GM12878 (cell line): ENCODE measurements around the gene ARF5. TPM values are rescaled to one million over a fixed set of nuclear protein-coding genes. Genes with fewer than 3 reads are reported as not detected.
A peak's percentile ranks its signal among the peaks of the same experiment; 100 is the strongest.

ENCODE experiments used
- ATAC-seq: fragments of 200-7000 bp; cut with Tn5 transposase; 3 replicates; pipeline ENCODE4 v1.9.1; 2020; ENCODE audit warnings: mild to moderate bottlenecking, moderate library complexity
- BruUV-seq: library from RNA; stranded (reverse); fragments of 400-500 nt; replicated peaks from 2 replicates; lab custom pipeline; 2021; lab: Mats Ljungman, UMichigan
- CTCF ChIA-PET: fragments of 300-600 bp; sonication (Branson Sonifier 250); formaldehyde crosslinking; extraction: SDS; loops from one replicate; lab custom pipeline; 2021; ENCODE audit warnings: inconsistent platforms; lab: Yijun Ruan, JAX
- POLR2A ChIA-PET: fragments of 350-600 bp; formaldehyde crosslinking; extraction: SDS; loops from one replicate; lab custom pipeline; 2021; ENCODE audit warnings: inconsistent platforms; lab: Charles Lee
- RAD21 ChIA-PET: fragments of 300-600 bp; sonication (Branson Sonifier 250); formaldehyde crosslinking; loops from one replicate; lab custom pipeline; 2023; ENCODE audit warnings: antibody characterized with exemption; ENCODE audit not compliant: unreplicated experiment; lab: Charles Lee
- SMC1A ChIA-PET: fragments of 300-600 bp; sonication (Branson Sonifier 250); formaldehyde crosslinking; loops from one replicate; lab custom pipeline; 2023; ENCODE audit not compliant: unreplicated experiment, uncharacterized antibody; lab: Charles Lee
- DNase-seq: peaks from one replicate; pipeline ENCODE4 v3.0.0-alpha.2; 2011; ENCODE audit warnings: low read depth, low spot score
- FAIRE-seq: peaks from 3 replicates; lab custom pipeline; 2011; peaks lifted over from hg19 to GRCh38; lab: Jason Lieb, UNC
- H2AFZ ChIP-seq: 2 replicates; pipeline ENCODE4 v1.6.0; 2011; ENCODE audit warnings: low read depth, low read length, control low read depth; ENCODE audit not compliant: control insufficient read depth
- H3K27ac ChIP-seq: 2 replicates; pipeline ENCODE4 v1.5.1; 2011; ENCODE audit warnings: control low read depth; ENCODE audit not compliant: control insufficient read depth, insufficient read depth
- H3K27me3 ChIP-seq, 2 experiments: replicated peaks in 1 of 2; 2 replicates each; pipeline versions ENCODE4 v1.6.0 to v1.6.1; 2011; ENCODE audit warnings: low read length in 1 of 2; ENCODE audit not compliant: control insufficient read depth in 2 of 2, insufficient read depth in 2 of 2
- H3K36me3 ChIP-seq, 2 experiments: 2 replicates each; pipeline ENCODE4 v1.5.1; 2011; ENCODE audit warnings: low read length in 1 of 2; ENCODE audit not compliant: control insufficient read depth in 2 of 2, insufficient read depth in 2 of 2
- H3K4me1 ChIP-seq: 2 replicates; pipeline ENCODE4 v1.6.1; 2011; ENCODE audit warnings: mild to moderate bottlenecking, low read length, moderate library complexity, mixed read lengths; ENCODE audit not compliant: control insufficient read depth, insufficient read depth
- H3K4me2 ChIP-seq: 2 replicates; pipeline ENCODE4 v1.6.0; 2011; ENCODE audit warnings: control low read depth; ENCODE audit not compliant: control insufficient read depth, insufficient read depth
- H3K4me3 ChIP-seq: fragments of 200-600 bp; sonication (generic); 2 replicates; pipeline ENCODE4 v1.5.1; 2016
- H3K79me2 ChIP-seq: 2 replicates; pipeline ENCODE4 v1.6.0; 2011; ENCODE audit warnings: low read length; ENCODE audit not compliant: control insufficient read depth, insufficient read depth
- H3K9ac ChIP-seq: 2 replicates; pipeline ENCODE4 v1.8.0; 2011; ENCODE audit warnings: low read length, control low read depth, mixed read lengths; ENCODE audit not compliant: control insufficient read depth, insufficient read depth
- H3K9me3 ChIP-seq: replicated peaks from 3 replicates; pipeline ENCODE4 v1.5.1; 2011; ENCODE audit warnings: mild to moderate bottlenecking, low read length; ENCODE audit not compliant: control insufficient read depth, insufficient read depth
- H4K20me1 ChIP-seq: 2 replicates; pipeline ENCODE4 v1.6.0; 2011; ENCODE audit not compliant: control insufficient read depth, insufficient read depth
- BHLHE40 ChIP-seq, 2 experiments: fragments of 450-650 bp in 1 of 2; IDR thresholded peaks; 2 replicates each; pipeline ENCODE4 v1.6.1; 2011 to 2017; ENCODE audit warnings: low read depth in 2 of 2, borderline replicate concordance in 1 of 2, improper control_type of control experiment in 1 of 2, low read length in 1 of 2, mild to moderate bottlenecking in 1 of 2
- HDAC6 ChIP-seq: fragments of 200-600 bp; sonication (generic); IDR thresholded peaks from one replicate; pipeline ENCODE4 v1.8.0; 2017; ENCODE audit warnings: antibody characterized with exemption; ENCODE audit not compliant: unreplicated experiment
- IKZF1 ChIP-seq: fragments of 450-650 bp; conservative IDR thresholded peaks from 2 replicates; pipeline ENCODE4 v1.6.1; 2017; ENCODE audit warnings: antibody characterized with exemption, mild to moderate bottlenecking
- IKZF2 ChIP-seq, 2 experiments: fragments of 450-650 bp; IDR thresholded peaks; 2 replicates each; pipeline ENCODE4 v1.6.1; 2017; ENCODE audit warnings: mild to moderate bottlenecking in 2 of 2, moderate library complexity in 2 of 2
- MYB ChIP-seq: fragments of 150-350 bp; IDR thresholded peaks from 2 replicates; pipeline ENCODE4 v1.6.1; 2014; ENCODE audit warnings: mild to moderate bottlenecking, low read depth, low read length, borderline replicate concordance
- SRF ChIP-seq, 2 experiments: IDR thresholded peaks; 2 replicates each; pipeline ENCODE4 v1.6.1; 2011; ENCODE audit warnings: low read depth in 2 of 2, low read length in 2 of 2, mild to moderate bottlenecking in 1 of 2, moderate library complexity in 1 of 2
- ZNF207 ChIP-seq: fragments of 450-650 bp; IDR thresholded peaks from 2 replicates; pipeline ENCODE4 v1.6.1; 2014; ENCODE audit warnings: antibody characterized with exemption, mild to moderate bottlenecking, borderline replicate concordance
- WGBS: methylation state at CpG from one replicate; pipeline ENCODE4 v1.1.6; 2016; ENCODE audit warnings: low lambda C conversion rate; ENCODE audit not compliant: insufficient replicate concordance, insufficient coverage; ENCODE audit errors: missing lambda C conversion rate; 5-methylcytosine and 5-hydroxymethylcytosine counted together
- in situ Hi-C: fragments of 300-500 bp; cut with MboI; formaldehyde crosslinking; loops from 9 replicates; pipeline ENCODE4 v1.14.3; 2018; ENCODE audit warnings: mixed read lengths
- intact Hi-C: fragments of 100-400 bp; cut with micrococcal nuclease; formaldehyde crosslinking; loops from one replicate; pipeline ENCODE4 v1.14.2; 2022; ENCODE audit not compliant: unreplicated experiment
- polyA plus RNA-seq, 11 experiments: library from polyadenylated mRNA; depleted of rRNA in 4 of 11; unstranded in 6 of 11; stranded (reverse) in 5 of 11; fragments of >200 nt; fragmentation: Nextera tagmentation in 4 of 11; fragmentation: Illumina TruSeq in 1 of 11; extraction: Ambion mirVana in 4 of 11; extraction: Trizol in 1 of 11; gene quantifications; 1 replicate in 1 of 11; 2 replicates in 10 of 11; pipeline versions ENCODE4 v1.2.1 to v1.2.3, GENCODE V29; 2011 to 2016; ENCODE audit warnings: inconsistent platforms in 2 of 11, missing spikeins in 2 of 11, low read depth in 1 of 11
- total RNA-seq, 4 experiments: library from RNA; depleted of rRNA in 3 of 4; stranded (reverse); fragments of >200 nt in 3 of 4; fragmentation: Illumina TruSeq in 1 of 4; extraction: Trizol in 1 of 4; gene quantifications; 2 replicates each; pipeline versions ENCODE4 v1.2.1 to v1.2.3, GENCODE V29; 2013 to 2021
- TF ChIP-seq, protein P1 (sequence below), 3 experiments: IDR thresholded peaks in 2 of 3; conservative IDR thresholded peaks in 1 of 3; 2 replicates each; pipeline ENCODE4 v1.5.1; 2011; ENCODE audit warnings: low read depth in 3 of 3, low read length in 3 of 3, mild to moderate bottlenecking in 3 of 3, control low read depth in 2 of 3, moderate library complexity in 2 of 3, inconsistent platforms in 1 of 3, mixed read lengths in 1 of 3; ENCODE audit not compliant: control insufficient read depth in 2 of 3, insufficient read depth in 1 of 3; ENCODE audit errors: extremely low read depth in 1 of 3

ARF5 gene
- total and polyA plus RNA-seq, 10 of the 15 experiments (the other 5 are each of a cell fraction or from before 2014, with no cell fraction given): 11.0 to 210 (median 131) TPM

DNA sequence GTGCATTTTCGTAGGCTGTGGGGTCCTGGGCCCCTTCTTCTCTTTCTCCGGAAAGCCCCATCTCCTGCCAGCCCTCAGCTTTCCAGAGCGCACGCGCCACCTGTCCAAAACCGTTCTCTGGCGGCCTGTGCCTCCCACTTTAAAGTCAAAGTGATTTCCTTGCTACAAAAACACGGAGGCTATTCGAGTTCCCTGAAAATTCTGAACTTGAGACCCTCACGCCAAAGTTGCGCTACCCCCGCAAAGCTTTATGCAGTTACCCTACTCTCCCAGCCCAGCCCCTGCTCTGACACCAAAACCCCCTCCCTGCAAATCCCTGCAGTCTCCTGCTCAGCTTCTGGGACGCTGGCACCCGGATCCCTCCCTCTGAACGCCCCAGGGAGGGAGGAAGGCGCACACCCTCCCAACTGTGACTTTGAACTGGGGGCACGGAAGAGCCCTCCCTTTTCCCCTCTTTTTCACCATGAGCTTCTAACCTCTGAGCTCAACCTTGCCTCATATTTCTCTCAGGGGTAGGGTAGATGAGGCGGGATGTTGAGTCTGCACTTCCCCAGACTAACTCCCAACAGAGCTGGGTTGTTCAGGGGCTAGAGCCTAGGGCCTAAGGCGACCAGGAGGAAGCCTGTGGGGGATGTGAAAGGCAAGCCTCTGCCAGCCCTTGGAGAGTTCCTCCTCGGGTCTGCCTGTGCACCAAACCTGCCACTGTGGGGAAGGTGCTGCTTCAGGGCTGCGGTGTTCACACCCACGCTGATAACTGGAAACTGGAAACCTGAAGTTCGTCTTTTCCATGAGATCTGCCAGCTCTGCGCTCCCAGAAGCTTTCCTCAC lies 32.4 kb downstream of the ARF5 start:
- SMC1A ChIA-PET: interaction anchor here (1.0 to 1.4 kb wide), 3 partner anchors 28 to 85 kb away, joined by 3 to 4 read pairs (median 3); partner anchors contain the start of gene FSCN3
- Histone ChIP-seq H3K27ac (no peak overlapping the region), H2AFZ (peak overlapping the region; percentile 7; the same call in 1 of the 2 replicates), H3K4me3 (no peak overlapping the region), H3K79me2 (no peaks in the 10 kb centered on the region), H3K4me2 (peak overlapping the region; percentile 7; the same call in 1 of the 2 replicates), H3K36me3 (no peaks in the 10 kb centered on the region), H4K20me1 (no peaks in the 10 kb centered on the region), H3K9ac (no peak overlapping the region), H3K27me3 (no peaks in the 10 kb centered on the region; a peak in 2 of 4 replicates), H3K9me3 (no peaks in the 10 kb centered on the region), H3K4me1 (no peaks in the 10 kb centered on the region; the same call in 1 of the 2 replicates)
- ATAC-seq (peak; percentile 70), DNase-seq (no peak), FAIRE-seq (no peak)
- in situ Hi-C loops (no loop called here), intact Hi-C loops (no loop called here)
- CTCF ChIA-PET: interaction anchor here (0.9 to 2.2 kb wide), 3 partner anchors 9 to 87 kb away, joined by 3 to 10 read pairs (median 5); no protein-coding TSS in a partner anchor
- TF ChIP-seq MYB (no peak), SRF (IDR thresholded peaks at IDR 0.05; ENCODE audit: low read depth in 2 of 2, low read length in 2 of 2) (no peak), HDAC6 (peak; percentile 41), ZNF207 (no peak), IKZF1 (peak; percentile 34; the same call in 1 of the 2 replicates), IKZF2 (IDR thresholded peaks at IDR 0.05) (peak in 1 of 2 experiments; percentile 12; a peak in 1 of 4 replicates), BHLHE40 (IDR thresholded peaks at IDR 0.05; ENCODE audit: borderline replicate concordance in 1 of 2, low read depth in 2 of 2, low read length in 1 of 2) (peak in 1 of 2 experiments; percentile 1; a peak in 1 of 4 replicates)
- TF ChIP-seq, protein P1, sequence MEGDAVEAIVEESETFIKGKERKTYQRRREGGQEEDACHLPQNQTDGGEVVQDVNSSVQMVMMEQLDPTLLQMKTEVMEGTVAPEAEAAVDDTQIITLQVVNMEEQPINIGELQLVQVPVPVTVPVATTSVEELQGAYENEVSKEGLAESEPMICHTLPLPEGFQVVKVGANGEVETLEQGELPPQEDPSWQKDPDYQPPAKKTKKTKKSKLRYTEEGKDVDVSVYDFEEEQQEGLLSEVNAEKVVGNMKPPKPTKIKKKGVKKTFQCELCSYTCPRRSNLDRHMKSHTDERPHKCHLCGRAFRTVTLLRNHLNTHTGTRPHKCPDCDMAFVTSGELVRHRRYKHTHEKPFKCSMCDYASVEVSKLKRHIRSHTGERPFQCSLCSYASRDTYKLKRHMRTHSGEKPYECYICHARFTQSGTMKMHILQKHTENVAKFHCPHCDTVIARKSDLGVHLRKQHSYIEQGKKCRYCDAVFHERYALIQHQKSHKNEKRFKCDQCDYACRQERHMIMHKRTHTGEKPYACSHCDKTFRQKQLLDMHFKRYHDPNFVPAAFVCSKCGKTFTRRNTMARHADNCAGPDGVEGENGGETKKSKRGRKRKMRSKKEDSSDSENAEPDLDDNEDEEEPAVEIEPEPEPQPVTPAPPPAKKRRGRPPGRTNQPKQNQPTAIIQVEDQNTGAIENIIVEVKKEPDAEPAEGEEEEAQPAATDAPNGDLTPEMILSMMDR (IDR thresholded peaks at IDR 0.05 in 2 of 3, conservative IDR thresholded peaks at IDR 0.05 in 1 of 3; ENCODE audit: control insufficient read depth in 2 of 3, extremely low read depth in 1 of 3, insufficient read depth in 1 of 3, low read depth in 3 of 3, low read length in 3 of 3): no peak
- POLR2A ChIA-PET: interaction anchor here (0.9 to 1.3 kb wide), 2 partner anchors 31 to 32 kb away, joined by 3 read pairs; partner anchors contain the start of gene ARF5
- 12% methylated on average over 23 of the region's 24 CpGs for WGBS
- RAD21 ChIA-PET: interaction anchor here (1.2 to 1.5 kb wide), 2 partner anchors 32 to 35 kb away, joined by 4 to 5 read pairs; partner anchors contain the start of genes ARF5 and GCC1
- no TSS peak for BruUV-seq
